HG03064 (cell line): ENCODE results near the gene PPP1R14B.

Source experiments
- ATAC-seq: cut with Tn5 transposase; IDR thresholded peaks from one replicate; pipeline ENCODE4 v1.9.1; 2021; ENCODE audit warnings: low read depth; ENCODE audit not compliant: unreplicated experiment

Gene PPP1R14B

DNA sequence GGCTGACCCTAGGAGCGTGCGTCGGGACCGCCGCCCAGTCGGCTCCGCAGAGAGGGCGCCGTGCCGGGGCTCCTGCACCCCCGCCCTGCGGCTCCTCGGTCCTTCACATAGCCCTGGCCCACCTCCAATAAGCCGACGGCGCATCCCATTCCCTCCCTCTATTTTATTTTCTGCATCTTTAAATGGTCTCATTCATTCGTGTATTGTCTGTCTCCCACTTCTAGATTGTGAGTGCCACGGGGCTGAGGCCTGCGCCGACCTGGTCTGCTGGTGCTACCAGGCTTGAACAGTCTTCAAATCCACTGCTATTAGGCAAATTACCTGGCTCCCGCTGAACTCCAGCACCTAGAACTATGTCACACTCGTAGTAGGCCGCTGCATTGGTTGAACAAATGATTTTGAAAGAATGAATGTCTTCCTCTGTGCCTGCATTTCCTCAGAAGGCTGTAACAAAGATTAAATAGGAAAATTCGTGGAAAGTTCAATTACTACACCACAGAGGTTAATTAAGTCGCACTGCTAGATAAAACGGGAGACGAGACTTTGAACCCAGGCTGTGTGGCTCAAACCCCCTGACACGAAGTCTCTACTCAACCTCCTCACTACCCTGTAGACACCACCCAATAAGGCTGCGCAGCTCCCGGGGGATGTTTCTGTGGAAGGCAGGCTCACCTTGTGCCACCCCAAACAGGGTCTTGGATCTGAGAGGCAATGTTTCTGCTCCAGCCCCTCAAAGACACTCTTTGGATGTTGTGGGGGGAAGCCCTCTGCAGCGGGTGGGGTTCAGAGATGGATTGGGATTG, 1.2 kb upstream of the PPP1R14B start:
- no peak for ATAC-seq

DNA sequence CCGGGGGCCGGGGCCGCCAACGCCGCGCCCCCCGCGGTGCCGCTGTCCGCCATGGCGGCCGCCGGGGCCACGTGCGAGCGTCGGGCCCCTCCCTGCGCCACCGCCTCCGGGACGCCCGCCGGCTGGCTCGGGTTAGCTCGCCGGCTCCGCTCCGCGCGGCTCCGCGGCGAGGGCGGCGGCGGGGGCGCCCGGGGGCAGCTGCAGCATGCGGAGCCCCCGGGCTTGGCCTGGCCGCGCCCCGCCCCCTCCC, 197 bp downstream of the PPP1R14B start:
- peak; percentile 15 for ATAC-seq

DNA sequence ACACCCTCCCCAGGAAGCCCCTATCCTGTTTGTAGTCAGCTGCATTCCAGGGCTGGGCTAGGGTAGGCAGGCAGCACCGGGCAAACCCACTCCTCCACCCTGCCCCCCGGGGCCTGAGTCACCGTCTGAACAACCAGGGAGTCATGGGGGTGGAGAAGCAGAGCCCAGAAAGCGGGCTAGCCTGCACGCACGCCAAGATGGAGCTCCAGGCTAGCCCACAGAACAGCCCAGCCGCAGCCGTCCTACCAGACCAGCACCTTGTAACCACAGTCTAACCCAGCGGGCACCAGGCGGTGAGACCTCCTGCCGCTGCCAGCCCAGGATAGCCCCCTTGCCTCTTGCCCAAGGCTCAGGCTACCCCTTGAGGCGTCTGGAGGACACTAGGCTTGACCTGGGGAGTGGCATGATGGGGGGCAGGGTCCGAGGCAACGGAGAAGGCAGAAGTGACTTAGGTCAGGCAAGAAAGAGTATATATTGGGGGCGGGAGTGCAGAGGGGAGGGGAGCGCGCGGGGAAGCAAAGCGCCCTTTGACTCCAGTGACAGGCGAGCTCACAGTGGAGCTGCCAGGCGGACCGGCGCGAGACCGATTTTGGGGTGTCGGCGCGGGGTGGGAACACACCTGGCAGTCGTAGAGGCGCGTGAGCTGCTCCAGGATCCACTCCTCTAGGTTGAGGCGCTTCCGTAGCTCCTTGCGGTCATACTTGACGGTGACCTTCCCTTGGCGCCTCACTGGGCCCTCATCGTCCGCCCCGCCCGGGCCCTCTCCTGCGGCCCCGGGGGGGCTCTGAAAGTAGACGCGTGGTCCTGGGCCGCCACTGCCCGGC, 734 bp downstream of the PPP1R14B start:
- no peak for ATAC-seq

DNA sequence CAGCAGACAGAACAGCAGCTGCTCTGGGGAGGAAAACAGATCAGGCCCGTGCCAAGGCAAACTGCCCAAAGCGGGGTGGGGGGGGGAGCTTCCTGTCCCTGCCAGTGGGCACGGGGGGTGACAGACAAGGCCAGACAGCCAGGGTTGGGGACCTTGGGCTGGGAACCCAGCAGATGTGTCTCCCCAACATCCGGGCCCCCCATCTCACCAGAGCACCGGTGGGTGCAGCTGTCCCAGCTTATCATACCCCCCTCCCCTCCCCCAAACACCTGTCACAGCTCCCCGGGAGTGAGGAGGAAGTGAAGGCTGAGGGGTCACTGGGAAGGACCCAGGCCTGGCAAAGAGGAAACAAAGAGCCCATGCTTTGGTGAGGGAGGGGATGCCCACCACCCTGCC, 1.3 kb downstream of the PPP1R14B start:
- no peak for ATAC-seq

DNA sequence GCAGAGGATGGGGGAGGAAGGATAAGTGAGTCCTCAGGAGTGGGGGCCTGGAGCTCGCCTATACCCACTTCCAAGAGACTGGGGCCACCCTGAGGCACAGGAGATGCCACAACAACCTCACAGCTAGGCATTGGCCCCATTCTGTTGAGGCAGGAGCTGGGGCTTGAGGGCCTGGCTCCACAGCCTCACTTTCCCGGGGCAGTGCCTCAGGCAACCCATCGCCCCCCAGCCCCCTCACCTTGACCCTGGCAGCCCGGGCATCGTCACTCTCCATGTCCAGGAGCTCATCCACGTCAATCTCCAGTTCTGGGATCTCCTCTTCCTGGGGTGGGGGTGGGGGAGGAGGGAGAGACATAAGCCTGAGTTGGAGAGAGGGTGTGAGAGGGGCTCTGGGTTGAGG, 1.8 kb downstream of the PPP1R14B start:
- ATAC-seq, result no peak

DNA sequence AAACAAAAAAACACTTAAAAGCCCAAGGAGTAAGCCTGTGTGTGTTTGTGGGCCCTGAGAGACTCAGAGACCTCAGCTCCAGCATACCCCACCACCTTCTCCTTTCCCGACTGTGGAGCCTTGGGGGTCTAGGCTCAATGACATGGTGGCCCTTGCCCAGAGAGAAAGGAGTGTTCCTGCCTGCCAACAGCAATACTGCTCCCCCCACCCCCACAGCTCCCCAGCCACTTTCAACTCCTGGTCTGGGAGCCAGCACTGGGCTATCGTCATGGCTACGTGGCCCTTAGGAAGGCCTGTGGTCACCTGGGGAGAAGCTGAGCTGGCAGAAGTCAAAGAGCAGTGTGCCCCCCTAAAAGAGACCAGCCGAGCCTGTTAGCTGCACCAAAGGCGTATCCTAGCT, 2.6 kb downstream of the PPP1R14B start:
- ATAC-seq, result no peak

DNA sequence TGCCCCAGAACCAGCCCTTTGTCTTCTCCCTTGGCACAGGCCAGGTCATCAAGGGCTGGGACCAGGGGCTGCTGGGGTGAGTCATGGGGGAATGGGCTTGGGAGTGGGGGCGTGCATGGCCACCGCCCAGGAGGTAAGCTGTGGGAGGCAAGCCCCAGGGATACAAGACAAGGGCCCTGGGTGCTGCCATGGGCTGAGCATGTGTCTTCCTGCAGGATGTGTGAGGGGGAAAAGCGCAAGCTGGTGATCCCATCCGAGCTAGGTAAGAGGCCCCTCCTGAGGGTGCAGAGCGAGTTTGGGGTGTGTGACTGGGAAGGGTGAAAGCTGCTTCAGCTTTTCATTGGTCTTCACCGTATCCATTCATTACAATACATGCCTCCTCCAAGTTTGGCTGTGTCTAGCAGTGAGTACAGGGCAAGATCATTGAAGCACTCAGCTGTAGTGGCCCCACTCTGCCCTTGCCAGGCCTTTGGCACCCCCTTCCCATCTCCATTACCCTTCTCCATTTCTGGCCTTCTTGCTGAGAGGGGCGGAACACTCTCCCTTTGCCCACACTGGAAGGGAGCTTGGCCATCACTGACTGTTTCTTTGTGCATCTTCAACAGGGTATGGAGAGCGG, 3.4 kb downstream of the PPP1R14B start:
- no peak for ATAC-seq

DNA sequence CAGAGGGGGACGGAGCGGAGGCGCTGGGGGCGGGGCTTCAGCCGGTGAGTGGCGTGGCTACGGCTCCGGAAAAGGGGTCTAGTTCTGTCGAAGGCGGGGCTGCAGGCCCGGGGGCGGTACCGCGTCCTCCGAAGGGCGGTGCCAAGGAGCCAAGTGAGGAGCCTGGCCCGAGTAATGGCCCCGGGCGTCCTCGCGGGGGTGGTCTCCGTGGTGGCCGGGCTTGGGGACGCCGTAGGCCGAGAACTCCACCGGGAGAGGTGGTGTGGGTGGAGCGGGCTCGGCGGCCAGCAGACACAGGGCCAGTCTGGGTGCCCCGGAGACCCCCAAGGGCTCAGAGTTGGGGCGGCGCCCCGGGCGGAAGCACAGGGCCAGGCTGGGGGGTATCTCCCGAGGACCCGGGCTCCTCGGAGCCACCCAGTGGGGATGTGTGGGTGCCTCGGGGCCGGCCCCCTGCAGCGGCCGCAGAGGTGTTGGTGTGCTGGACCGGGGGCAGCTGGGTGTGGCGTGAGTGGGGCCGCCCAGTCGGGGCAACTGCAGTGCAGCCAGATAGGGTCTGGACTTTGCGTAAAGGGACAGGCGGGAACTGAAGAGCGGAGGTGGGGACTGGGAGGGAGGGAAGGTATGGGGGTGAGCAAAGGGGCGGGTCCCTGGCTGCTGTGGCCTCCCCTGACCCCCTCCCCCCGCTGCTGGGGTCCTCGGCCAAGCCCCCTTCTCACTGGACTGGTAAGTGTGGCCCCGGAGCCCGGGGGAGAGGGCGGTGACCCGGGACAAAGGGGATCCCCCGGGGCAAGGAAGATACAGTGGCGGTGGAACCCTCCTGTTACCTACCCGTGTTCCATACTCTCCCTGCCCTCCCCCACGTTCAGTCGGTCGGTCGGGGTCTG, 5.0 kb downstream of the PPP1R14B start:
- peak; percentile 52 for ATAC-seq

DNA sequence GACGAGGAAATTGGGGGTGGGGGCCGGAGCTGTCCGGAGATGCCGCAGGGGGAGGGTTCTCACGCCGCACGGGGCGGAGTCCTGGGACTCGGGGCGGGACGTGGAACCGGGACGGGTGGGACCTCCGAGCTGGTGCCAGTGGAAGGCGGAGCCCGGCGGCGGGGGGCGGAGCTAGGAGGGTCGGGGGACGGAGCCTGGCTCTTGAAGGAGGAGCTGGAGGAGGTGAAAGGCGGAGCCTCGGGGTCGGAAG, 5.6 kb downstream of the PPP1R14B start:
- ATAC-seq, result no peak

DNA sequence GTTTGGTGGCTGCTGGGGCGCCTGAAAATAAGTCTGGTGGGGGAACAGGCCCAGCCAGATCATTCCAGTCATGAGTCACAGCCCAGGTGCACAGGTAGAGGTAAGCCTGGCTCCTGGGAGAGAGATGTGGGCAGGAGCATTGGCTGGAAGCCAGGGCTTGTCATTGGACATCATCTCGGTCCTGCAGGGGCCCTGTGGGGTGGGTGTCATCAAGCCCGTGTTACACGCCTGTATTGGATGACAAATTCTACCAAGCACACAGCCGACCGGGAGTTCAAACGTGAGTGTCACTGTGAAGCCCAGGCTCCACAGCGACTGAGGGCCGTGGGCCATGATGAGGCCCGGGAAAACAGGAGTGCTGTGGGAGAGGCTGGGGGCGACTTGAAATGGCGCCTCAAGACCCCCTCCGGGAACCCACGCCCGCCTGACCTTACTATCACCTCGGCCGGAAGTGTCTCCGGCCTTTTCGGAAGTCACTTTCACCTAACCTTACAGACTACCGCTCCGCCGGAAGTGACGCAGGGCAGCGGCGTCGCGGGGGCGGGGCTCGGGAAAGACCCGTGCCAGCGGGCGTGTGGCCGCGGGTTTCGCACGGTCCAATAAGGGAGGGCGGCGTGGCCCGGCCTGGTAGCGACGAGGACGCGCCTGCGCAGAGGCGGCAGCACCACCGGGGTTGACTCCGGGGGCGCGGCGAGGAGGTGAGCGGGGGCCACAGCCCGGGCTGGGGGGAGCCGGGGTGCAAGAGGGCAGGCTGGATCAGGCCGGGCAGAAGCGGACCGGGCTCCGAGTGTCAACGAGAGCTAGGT, 6.1 kb downstream of the PPP1R14B start, which contains the start of gene FKBP2:
FKBP2 (plus strand) TSS at position 661 of the 806 bp plus-strand sequence. CDS start 1,293 bp downstream, outside the sequence.
- peak; percentile 49 for ATAC-seq

DNA sequence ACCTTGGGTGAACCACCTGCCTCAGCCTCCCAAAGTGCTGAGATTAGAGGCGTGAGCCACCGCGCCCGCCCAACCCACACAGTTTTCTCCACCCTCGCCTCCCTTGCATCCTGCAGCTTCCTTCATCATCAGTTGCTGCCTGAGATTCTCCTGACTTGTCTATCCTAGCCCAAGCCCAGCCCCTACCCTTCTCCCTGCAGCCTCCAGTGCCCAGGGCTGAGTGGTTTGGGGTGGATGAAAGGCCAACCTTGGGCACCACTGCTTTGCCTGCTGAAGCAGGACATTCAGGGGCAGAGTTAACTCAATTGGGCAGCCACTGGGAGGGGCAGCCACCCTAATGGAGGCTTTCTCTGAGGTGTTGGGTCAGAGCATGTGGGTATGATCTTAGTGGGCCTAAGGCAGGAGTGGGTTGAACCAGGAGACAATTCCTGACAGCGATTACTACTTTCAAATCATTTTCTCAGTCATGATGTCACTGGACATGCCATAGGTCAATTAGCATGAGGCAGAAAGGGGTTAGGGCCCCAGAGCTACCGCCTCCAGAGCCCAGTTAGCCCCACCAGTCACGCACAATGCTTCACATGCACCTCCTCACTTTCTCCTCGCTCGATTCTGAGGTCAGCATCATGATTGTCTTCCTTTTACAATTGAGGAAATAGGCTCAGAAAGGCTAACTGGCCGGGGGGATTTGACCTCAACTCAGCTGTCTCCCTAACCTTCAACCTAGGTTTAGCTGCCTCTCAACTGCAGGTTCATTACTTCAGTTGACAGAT, 6.9 kb downstream of the PPP1R14B start:
- no peak for ATAC-seq

DNA sequence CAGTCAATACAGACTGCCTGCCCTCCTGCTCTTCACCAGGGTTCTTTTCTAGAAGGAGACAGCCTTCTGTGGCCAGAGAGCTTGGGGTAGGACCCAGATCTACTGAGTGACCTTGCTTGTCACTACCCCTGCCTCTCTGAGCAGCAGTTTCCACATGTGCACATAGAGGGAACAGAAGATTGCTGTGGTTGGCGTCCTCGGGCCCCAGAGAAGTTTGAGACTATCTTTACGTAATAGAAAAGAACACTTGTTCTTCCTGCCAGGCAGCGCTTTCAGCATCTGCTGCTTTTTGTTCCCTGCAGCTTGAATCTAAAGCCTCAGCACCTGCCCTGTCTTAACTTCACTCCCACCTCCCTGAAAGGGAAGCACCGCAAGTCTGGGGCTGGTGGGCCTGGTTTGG, 7.7 kb downstream of the PPP1R14B start:
- no peak for ATAC-seq

DNA sequence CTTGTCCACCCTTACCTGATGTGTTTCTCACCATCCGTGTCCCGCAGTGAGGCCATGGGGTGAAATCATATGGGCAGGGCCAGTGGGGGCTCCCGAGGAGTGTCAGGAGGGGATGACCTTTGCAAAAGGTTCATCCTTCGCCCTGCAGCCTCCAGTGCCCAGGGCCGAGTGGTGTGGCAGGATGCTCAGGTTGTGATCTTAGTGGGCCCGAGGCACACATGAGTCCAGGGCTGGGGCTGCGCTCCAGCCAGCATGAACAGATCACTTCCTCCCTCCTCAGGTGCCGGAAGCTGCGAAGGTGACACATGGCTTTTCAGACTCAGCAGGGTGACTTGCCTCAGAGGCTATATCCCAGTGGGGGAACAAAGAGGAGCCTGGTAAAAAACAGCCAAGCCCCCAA, 8.7 kb downstream of the PPP1R14B start:
- ATAC-seq, result no peak

DNA sequence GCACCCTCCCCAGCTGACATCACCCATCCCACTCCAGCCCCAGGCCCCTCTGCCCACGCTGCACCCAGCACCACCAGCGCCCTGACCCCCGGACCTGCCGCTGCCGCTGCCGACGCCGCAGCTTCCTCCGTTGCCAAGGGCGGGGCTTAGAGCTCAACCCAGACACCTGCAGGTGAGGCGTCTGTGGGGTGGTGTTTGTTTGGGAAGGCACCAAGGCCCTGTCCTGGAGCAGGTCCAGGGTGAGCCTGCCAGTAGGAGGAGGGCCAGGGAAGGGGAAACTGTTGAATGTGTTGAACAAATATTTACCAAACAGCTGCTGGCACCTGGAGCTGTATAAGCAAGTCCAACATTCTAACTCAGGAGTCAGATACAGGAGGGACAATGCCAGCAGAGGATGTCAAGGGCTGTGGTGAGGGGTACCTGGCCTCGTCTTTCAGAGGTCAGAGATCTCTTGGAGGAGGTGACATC, 9.2 kb downstream of the PPP1R14B start:
- ATAC-seq, result no peak

DNA sequence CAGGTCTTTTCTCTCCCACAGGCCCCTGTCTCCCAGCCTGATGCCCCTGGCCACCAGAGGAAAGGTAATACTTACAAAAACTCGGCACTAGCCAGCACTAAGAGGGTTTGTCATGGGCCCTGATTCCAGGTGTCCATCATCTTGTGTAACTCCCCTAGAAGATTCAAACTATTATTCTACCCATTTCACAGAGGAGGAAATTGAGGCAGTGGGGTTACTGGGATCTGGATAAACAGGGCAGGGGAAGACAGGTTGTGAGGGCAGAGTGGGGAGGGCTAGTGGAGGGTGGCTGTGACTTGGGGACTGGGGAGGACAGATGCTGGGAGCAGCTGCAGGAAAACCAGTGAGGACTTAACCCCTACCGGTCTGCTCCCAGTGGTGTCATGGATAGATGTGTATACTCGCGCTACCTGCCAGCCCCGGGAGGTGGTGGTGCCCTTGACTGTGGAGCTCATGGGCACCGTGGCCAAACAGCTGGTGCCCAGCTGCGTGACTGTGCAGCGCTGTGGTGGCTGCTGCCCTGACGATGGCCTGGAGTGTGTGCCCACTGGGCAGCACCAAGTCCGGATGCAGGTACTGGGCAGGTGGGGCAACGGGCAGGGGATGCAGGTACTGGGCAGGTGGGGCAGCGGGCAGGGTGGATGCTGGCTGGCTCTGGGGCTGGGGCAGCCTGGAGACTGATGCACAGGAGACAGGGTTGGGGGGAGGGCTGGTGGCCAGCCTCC, 11.1 kb downstream of the PPP1R14B start:
- no peak for ATAC-seq

DNA sequence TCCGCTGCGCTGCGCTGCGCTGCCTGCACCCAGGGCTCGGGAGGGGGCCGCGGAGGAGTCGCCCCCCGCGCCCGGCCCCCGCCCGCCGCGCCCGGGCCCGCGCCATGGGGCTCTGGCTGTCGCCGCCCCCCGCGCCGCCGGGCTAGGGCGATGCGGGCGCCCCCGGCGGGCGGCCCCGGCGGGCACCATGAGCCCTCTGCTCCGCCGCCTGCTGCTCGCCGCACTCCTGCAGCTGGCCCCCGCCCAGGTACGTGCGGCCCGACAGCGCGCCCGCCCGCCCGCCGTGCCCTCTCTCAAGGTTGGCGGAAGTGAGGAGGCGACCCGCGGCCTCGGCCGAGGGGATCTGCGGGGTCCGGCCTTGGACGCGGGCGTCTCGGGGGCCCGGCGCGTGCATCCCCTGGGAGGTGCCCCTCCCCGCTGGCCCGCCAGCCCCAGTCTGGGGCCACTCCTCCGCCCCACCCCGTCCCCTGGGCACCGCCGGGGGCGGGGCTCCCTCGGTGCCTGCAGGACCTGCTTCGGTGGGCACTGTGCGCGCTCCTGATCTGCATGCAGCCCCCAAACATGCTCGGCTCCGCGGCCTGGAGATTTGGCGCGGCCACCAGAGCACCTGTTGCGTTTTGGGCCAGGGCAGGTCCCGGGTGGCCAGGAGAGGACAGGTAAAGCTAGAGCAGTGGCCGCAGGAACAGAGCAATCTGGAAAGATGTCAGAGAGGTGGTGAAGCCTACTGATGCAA, 11.9 kb downstream of the PPP1R14B start:
- ATAC-seq, result no peak

DNA sequence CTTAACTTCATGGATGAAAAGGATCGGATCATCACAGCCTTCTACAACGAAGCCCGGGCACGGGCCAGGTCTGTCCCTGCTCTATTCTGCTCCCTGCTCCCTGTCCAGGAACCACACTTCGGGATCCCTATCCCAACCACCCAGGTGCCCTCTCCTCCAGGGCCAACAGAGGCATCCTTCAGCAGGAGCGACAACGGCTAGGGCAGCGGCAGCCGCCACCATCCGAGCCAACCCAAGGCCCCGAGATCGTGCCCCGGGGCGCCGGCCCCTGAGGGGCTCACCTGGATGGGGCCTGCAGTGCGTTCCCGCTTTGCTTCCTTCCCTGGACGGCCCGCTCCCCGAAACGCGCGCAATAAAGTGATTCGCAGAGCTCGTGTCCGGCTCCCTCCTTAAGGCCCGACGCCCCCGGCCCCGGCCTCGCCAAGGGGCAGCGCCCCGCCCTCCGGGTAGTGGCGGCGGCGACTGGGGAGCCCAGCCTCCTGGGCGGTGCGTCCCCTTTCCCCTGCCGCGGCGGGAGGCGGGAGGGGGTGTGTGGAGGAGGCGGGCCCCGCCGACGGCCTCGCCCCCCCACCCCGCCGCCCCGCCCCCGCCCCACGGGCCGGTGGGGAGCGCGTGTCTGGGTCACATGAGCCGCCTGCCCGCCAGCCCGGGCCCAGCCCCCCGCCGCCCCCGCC, 12.7 kb downstream of the PPP1R14B start, which contains the start of gene VEGFB:
VEGFB (plus strand) TSS at position 672 of the 674 bp plus-strand sequence. CDS start 250 bp downstream, outside the sequence.
- no peak for ATAC-seq
